ENCODE results near the gene RRP1B.

GRCh38 chr21:43622796-43623195, 36.6 kb upstream of the RRP1B start:
- TF ChIP-seq CTCF (IDR thresholded peaks at IDR 0.05) (no peak), EZH2 (IDR thresholded peaks at IDR 0.05) (no peak)

Data from neural progenitor cell (in vitro differentiated cells).